PC-3 (cell line): Measurements from ENCODE around the gene APOBEC2. TPM values are rescaled to one million over a fixed set of nuclear protein-coding genes. Genes with fewer than 3 reads are reported as not detected.

ENCODE experiments used
- ATAC-seq: fragments of 200-7000 bp; cut with Tn5 transposase; 2 replicates; pipeline ENCODE4 v1.9.1; 2020; ENCODE audit warnings: mild to moderate bottlenecking, moderate library complexity
- BruUV-seq: library from RNA; stranded (reverse); fragments of 400-500 nt; replicated peaks from 2 replicates; lab custom pipeline; 2021; lab: Mats Ljungman, UMichigan
- CTCF ChIA-PET: fragments of 300-600 bp; sonication (Branson Sonifier 250); formaldehyde crosslinking; loops from one replicate; lab custom pipeline; 2022; ENCODE audit warnings: antibody characterized with exemption; lab: Charles Lee
- POLR2A ChIA-PET: fragments of 300-600 bp; sonication (Branson Sonifier 250); formaldehyde crosslinking; loops from one replicate; lab custom pipeline; 2022; ENCODE audit warnings: antibody characterized with exemption; ENCODE audit not compliant: unreplicated experiment; lab: Charles Lee
- DNase-seq: peaks from one replicate; pipeline ENCODE4 v3.0.0-alpha.2; 2015
- H2AFZ ChIP-seq: fragments of 300-600 bp; sonication (generic); 2 replicates; pipeline ENCODE4 v1.6.0; 2016; ENCODE audit warnings: antibody characterized with exemption, low read length
- H3F3A ChIP-seq: fragments of 300-600 bp; sonication (generic); one replicate; pipeline ENCODE4 v1.6.0; 2017; ENCODE audit warnings: antibody characterized with exemption, low read length, control low read depth, mild to moderate bottlenecking; ENCODE audit not compliant: unreplicated experiment
- H3K27ac ChIP-seq: fragments of 300-600 bp; sonication (generic); 2 replicates; pipeline ENCODE4 v1.5.1; 2016; ENCODE audit warnings: mild to moderate bottlenecking, low read length
- H3K27me3 ChIP-seq: fragments of 300-600 bp; sonication (generic); 2 replicates; pipeline ENCODE4 v1.6.1; 2016; ENCODE audit warnings: low read length, mixed read lengths
- H3K36me3 ChIP-seq: fragments of 300-600 bp; sonication (generic); 2 replicates; pipeline ENCODE4 v1.6.1; 2016; ENCODE audit warnings: low read depth, mixed run types, low read length, mixed read lengths
- H3K4me1 ChIP-seq: fragments of 300-600 bp; sonication (generic); 2 replicates; pipeline ENCODE4 v1.5.1; 2016; ENCODE audit warnings: low read length; ENCODE audit not compliant: insufficient read depth
- H3K4me2 ChIP-seq: fragments of 300-600 bp; sonication (generic); 2 replicates; pipeline ENCODE4 v1.6.0; 2016; ENCODE audit warnings: low read length
- H3K4me3 ChIP-seq: fragments of 300-600 bp; sonication (generic); 2 replicates; pipeline ENCODE4 v1.5.1; 2016; ENCODE audit warnings: mild to moderate bottlenecking, low read length, mixed read lengths
- H3K79me2 ChIP-seq: fragments of 300-600 bp; sonication (generic); 2 replicates; pipeline ENCODE4 v1.6.1; 2017; ENCODE audit warnings: low read length, mixed read lengths
- H3K9ac ChIP-seq: fragments of 300-600 bp; sonication (generic); 2 replicates; pipeline ENCODE4 v1.6.0; 2016; ENCODE audit warnings: mild to moderate bottlenecking, low read length
- H3K9me2 ChIP-seq: fragments of 300-600 bp; sonication (generic); replicated peaks from 2 replicates; pipeline ENCODE4 v1.6.1; 2016; ENCODE audit warnings: mixed run types, low read length, mixed read lengths
- H3K9me3 ChIP-seq: fragments of 300-600 bp; sonication (generic); 2 replicates; pipeline ENCODE4 v1.6.1; 2016; ENCODE audit warnings: low read length, mixed read lengths
- H4K20me1 ChIP-seq: fragments of 300-600 bp; sonication (generic); 2 replicates; pipeline ENCODE4 v1.6.1; 2016; ENCODE audit warnings: low read length, mixed read lengths
- CTCF ChIP-seq: fragments of 300-600 bp; sonication (generic); conservative IDR thresholded peaks from 2 replicates; pipeline ENCODE4 v1.5.1; 2017; ENCODE audit warnings: antibody characterized with exemption, low read depth, mild to moderate bottlenecking, low read length
- EZH2 ChIP-seq: fragments of 300-600 bp; sonication (generic); IDR thresholded peaks from one replicate; pipeline ENCODE4 v1.6.1; 2017; ENCODE audit warnings: antibody characterized with exemption, mild to moderate bottlenecking, low read length; ENCODE audit not compliant: unreplicated experiment
- EZH2phosphoT487 ChIP-seq: fragments of 300-600 bp; sonication (generic); IDR thresholded peaks from 2 replicates; pipeline ENCODE4 v1.6.1; 2018; ENCODE audit warnings: mild to moderate bottlenecking, antibody characterized with exemption, low read length, borderline replicate concordance
- intact Hi-C: fragments of 100-400 bp; cut with micrococcal nuclease; formaldehyde crosslinking; loops from 2 replicates; pipeline ENCODE4 v1.9.0; 2023
- total RNA-seq: library from RNA; depleted of rRNA; stranded (reverse); fragments of >200 nt; gene quantifications from 2 replicates; pipeline ENCODE4 v1.2.3, GENCODE V29; 2014

Gene APOBEC2
- total RNA-seq, 1 experiment from 2014 or later = not detected

- H3K9me3 ChIP-seq = no peaks in the 10 kb centered on the region
- no peak for ATAC-seq
- H3K36me3 ChIP-seq = peaks cover 3% of the 10 kb centered on the region; the same call in 1 of the 2 replicates
- H3K9ac ChIP-seq = no peak overlapping the region
- BruUV-seq = no TSS peak
- no peaks in the 10 kb centered on the region for H4K20me1 ChIP-seq
- no peaks in the 10 kb centered on the region for H3F3A ChIP-seq
- no peak overlapping the region for H3K4me2 ChIP-seq
- intact Hi-C loops = no loop called here
- TF ChIP-seq EZH2 (no peak), EZH2phosphoT487 (no peak)
- no peaks in the 10 kb centered on the region for H3K4me1 ChIP-seq
- ChIA-PET POLR2A (no interaction called here), CTCF (no interaction called here)
- no peaks in the 10 kb centered on the region for H3K27me3 ChIP-seq
- H3K9me2 ChIP-seq = no peaks in the 10 kb centered on the region
- H2AFZ ChIP-seq = no peak overlapping the region
- H3K27ac ChIP-seq = no peak overlapping the region
- DNase-seq = no peak
- no peaks in the 10 kb centered on the region for H3K79me2 ChIP-seq
- no peak overlapping the region for H3K4me3 ChIP-seq
These were observed 9.1 kb downstream of the APOBEC2 start for GRCh38 chr6:41062056-41062455.

GRCh38 chr6:41063884-41064285, 10.9 kb downstream of the APOBEC2 start:
- TF ChIP-seq EZH2phosphoT487 = no peak
- no peak for TF ChIP-seq CTCF
- TF ChIP-seq EZH2 = no peak
- intact Hi-C loops = no loop called here
- DNase-seq = no peak
- Histone ChIP-seq H3K27me3 (no peaks in the 10 kb centered on the region), H3K79me2 (no peaks in the 10 kb centered on the region), H3K27ac (no peak overlapping the region), H3K4me1 (no peaks in the 10 kb centered on the region), H3K9me2 (no peaks in the 10 kb centered on the region), H3K4me2 (no peak overlapping the region), H4K20me1 (no peaks in the 10 kb centered on the region), H3K9ac (no peak overlapping the region), H2AFZ (no peak overlapping the region), H3F3A (no peaks in the 10 kb centered on the region), H3K36me3 (peaks cover 3% of the 10 kb centered on the region; the same call in 1 of the 2 replicates), H3K4me3 (no peak overlapping the region), H3K9me3 (no peaks in the 10 kb centered on the region)
- BruUV-seq = no TSS peak
- no peak for ATAC-seq
- ChIA-PET POLR2A (no interaction called here), CTCF (no interaction called here)

- intact Hi-C loops = no loop called here
- peaks cover 3% of the 10 kb centered on the region; the same call in 1 of the 2 replicates for H3K36me3 ChIP-seq
- no peak for DNase-seq
- BruUV-seq = no TSS peak
- H3K9me2 ChIP-seq = no peaks in the 10 kb centered on the region
- H3K27me3 ChIP-seq = no peaks in the 10 kb centered on the region
- no peak overlapping the region for H3K27ac ChIP-seq
- H3K4me2 ChIP-seq = no peak overlapping the region
- ChIA-PET POLR2A (no interaction called here), CTCF (no interaction called here)
- TF ChIP-seq EZH2phosphoT487 (no peak), EZH2 (no peak), CTCF (no peak)
- no peaks in the 10 kb centered on the region for H3F3A ChIP-seq
- no peak for ATAC-seq
- no peaks in the 10 kb centered on the region for H3K9me3 ChIP-seq
- H3K4me1 ChIP-seq = no peaks in the 10 kb centered on the region
- H2AFZ ChIP-seq = no peak overlapping the region
- no peak overlapping the region for H3K9ac ChIP-seq
- H3K79me2 ChIP-seq = no peaks in the 10 kb centered on the region
- H3K4me3 ChIP-seq = no peak overlapping the region
- no peaks in the 10 kb centered on the region for H4K20me1 ChIP-seq
These were observed 11.8 kb downstream of the APOBEC2 start for GRCh38 chr6:41064841-41065240.
